NCI-H2196 treated with DMSO at 0.1 percent for 48 hours (cell line): ENCODE data around the gene WSCD1.

ENCODE experiments used
- DNase-seq: peaks from one replicate; lab custom pipeline; 2025; ENCODE audit not compliant: unreplicated experiment; lab: John Stamatoyannopoulos, UW

The WSCD1 gene

DNA sequence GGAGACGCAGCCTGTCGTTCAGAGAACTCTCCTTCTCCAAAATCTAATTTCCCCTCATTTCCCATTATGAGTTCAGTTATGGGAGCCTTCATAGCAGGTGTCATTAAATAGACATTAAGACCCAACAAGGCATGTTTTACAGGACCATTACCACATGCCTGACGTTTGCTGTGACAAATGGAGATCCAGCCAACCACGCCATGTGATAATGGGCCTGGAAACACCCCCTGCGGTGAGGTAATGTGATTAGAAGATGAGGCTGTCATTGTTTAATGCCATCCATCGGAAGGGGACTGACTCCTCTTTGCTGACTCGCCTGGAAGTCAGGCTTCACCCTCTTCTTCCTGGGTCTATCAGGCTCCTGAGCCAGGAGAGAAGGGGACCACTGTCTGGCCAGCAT, 76.9 kb downstream of the WSCD1 start:
- DNase-seq, result no peak

DNA sequence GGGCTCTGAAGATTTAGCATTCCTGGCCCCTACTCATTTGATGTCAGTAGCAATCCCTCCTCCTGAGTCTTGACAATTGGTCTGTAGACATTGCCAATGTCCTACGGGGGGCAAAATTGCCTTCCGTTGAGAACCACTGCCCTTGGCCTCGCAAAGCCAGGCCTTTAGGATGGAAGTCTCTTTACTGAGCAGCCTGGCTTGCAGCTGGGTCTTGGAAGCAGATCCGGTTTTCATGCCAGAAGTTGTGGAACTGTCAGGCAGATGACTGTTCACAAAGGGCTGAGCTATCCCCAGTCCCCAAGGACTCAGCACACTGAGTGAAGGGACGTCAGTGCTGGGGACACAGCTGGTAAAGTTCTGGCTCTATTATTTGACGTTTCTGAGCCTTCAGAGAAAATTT, 83.2 kb downstream of the WSCD1 start:
- no peak for DNase-seq

DNA sequence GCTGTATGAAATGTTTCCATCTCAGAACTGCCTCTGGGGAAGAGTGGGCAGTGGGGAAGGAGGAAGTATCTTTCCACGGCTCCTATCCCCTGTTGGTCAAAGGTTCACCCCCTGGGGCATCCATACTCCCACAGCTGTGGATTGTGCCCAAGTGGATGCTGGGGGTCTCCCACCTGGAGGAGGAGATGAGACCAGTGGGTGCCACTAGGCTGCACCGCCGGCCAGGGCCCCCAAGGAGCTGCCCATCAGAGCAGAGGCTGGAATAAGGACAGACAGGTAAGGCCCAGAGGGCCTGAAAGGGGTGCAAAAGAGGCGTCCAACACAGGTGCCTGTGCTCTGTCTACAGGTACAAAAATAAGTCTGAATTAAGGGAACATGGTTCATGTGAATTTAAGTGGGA, 87.5 kb downstream of the WSCD1 start:
- no peak for DNase-seq

DNA sequence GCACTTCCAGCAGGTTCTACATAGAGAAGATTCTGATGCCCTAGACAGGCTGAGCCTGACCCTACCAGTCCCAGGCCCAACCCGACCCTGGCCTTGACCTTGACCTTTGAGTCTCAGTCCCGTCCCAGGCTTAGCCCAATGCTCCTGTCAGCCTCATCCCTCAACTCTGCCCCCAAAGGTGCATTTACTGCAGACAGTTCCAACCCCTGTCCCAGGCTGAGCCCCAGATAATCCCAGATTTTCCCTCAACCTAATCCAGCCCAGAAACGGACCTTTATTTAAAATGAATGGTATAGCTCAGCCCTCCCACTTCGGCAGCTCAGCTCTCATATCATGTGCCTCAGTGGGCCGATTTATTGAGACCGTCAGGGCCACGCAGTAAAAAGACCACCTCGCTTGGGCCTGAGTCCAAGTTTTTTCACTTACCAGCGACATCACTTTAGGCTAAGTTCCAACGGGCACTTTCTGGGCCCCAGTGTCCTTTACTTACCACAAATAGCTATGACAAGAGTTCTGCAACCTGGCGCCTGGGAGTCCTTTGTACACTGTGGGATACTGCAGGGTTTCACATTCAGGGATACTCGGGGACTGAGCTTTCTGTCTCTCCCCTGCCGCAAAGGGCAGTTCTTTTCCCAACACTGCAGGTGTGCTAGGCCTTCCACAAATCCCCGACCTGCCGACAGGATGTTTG, 89.5 kb downstream of the WSCD1 start:
- no peak for DNase-seq

DNA sequence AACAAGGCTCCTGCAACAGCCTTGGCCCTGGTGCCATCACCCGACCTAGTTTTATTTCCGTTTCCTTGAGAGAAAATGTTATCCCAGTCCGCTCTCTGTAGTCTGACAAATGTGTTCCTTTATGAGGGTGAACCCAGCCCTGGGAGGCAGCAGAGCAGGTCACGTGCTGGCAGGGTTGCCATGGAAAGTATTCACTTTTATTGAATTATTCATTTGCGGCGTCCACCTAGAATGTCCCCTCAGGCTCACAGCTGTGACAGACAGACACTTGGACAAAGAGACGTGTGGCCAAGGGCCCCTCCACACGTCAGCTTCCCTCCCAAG, 90.0 kb downstream of the WSCD1 start:
- no peak for DNase-seq

DNA sequence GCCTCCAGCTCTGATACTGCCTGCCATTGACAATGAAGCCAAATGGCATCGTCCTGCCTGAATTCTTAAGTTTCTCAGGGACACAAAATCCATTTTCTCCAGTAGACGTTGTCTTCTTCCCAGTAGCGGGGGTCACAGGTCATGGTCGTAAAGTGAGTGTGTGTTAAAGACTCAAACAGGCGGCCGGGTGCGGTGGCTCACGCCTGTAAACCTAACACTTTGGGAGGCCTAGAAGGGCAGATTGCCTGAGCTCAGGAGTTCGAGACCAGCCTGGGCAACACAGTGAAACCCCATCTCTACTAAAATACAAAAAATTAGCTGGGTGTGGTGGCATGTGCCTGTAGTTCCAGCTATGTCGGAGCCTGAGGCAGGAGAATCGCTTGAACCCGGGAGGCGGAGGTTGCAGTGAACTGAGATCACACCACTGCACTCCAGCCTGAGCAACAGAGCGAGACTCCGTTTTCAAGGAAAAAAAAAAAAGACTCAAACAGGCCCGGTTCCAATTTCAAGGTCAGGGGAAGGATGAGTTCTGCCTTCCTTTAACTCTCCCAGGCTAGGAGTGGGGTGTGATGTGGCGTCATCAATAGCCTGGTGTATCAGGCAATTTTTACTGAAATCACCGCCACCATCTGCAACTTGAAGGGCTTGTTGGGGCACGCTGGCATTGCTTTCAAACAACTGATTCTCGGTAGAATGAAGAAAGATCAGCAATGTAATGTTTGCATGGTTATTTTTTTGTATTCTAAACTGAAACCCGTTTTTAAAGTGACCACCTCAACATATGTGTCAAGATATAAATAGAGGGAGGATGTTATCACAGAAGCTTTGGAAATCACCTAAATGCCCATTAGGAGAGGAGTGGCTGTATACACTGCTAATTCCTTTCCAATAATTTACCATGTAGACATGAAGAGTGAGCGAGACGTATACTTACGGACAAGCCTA, 91.0 kb downstream of the WSCD1 start:
- DNase-seq, result no peak

DNA sequence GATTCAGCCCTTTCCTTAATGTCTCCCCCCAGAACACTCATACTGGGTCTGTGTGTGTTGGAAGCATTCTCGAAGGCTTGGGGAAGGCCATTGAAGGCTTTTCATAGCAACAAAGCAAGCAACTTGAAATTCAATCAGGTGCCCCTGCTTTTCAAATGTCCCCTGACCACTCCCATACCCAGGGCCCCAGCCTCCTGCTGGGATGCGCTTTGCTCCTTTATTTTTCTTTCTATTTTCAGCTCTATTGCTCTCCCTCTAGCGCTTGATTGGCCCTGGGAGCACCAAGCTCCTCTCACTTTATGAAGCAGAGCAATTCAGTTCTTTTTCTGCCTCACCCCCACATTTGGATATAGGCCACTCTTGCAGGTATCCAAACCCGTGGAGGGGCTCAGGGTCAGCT, 92.0 kb downstream of the WSCD1 start:
- DNase-seq, result no peak

DNA sequence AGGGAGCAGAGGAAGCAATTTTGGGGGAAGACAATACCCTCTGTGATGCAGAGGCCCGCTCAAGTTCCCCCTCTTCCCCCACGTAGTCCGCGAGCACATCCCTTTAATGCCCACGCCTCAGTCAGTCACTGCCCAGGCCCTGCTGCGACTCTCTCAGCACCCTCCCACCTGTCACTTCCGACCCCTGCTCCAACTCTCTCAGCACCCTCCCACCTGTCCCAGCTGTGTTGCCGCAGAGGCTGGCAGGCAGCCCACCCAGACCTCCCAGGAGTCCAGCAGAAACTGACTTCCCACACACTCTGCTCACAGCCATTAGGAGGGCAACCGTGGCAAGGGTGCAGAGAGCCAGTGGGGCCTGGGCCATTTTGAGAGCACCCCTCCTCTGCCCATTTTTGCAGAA, 92.7 kb downstream of the WSCD1 start:
- no peak for DNase-seq

DNA sequence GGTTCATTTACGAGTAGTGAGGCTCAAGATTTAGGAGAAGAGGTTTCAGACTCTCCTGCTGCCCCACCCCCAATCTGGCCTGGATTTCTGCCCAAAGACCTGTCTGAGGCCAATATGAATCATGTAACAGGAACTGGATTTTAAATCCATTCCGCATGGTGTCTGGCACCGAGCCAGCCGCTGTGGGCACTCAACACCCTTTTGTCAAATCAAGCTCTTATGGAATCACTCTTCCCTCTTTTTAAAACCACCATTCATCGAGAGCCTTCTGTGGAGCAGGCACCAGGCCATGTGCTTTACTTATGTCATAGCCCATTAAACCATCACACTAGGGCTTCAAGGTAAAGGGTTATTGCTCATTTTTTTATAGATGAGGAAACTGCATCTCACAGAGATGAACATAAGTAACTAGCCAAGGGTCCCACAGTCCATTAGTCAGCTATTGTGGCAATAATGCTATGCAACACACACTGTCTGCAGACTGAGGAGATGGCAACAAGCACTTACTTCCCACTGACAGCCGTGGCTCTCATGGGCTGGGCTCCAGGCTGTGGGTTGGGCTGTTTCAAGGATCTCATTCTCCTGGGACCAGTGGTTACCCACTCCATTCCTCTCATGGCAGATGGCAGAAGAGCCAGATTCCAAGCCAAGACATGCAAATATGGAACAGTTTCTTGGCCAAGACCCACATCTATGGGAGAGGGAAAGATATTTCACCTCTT, 93.6 kb downstream of the WSCD1 start:
- DNase-seq, result peak; percentile 54

DNA sequence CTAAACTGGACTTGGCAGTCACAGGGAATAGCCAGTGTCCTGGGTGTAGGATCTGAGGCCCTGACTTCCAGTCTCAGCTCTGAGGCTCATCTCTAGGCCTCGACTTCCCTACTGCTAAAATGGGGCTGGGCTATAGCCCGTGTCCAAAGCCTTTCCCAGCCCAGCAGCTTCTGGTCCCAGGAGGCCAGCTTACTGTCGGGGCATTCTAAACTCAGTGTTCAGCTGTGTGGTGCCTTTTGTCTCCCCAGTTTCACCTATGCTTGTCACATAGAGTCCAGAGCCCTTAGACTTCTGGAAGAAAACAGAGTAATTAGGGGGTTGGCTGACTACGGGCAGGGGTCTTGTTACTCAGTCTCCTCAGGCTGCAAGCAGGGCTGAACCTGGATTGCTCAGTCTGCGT, 94.8 kb downstream of the WSCD1 start:
- no peak for DNase-seq

DNA sequence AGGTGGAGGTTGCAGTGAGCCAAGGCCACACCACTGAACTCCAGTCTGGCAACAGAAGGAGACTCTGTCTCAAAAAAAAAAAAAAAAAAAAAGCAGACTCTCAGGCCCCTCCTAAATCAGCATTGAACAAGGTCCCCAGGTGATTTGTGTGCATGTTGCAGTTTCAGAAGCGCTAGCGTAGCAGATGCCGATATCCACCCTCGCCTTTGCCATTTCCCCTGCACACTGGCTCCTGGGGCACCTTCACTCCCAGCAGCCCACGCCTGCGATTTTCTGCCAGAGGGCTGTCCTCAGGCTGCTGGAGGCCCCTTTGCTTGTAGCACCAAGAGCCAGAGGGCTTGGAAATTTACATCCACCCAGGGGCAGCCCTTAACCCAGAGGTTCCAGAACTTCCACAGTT, 95.6 kb downstream of the WSCD1 start:
- no peak for DNase-seq

DNA sequence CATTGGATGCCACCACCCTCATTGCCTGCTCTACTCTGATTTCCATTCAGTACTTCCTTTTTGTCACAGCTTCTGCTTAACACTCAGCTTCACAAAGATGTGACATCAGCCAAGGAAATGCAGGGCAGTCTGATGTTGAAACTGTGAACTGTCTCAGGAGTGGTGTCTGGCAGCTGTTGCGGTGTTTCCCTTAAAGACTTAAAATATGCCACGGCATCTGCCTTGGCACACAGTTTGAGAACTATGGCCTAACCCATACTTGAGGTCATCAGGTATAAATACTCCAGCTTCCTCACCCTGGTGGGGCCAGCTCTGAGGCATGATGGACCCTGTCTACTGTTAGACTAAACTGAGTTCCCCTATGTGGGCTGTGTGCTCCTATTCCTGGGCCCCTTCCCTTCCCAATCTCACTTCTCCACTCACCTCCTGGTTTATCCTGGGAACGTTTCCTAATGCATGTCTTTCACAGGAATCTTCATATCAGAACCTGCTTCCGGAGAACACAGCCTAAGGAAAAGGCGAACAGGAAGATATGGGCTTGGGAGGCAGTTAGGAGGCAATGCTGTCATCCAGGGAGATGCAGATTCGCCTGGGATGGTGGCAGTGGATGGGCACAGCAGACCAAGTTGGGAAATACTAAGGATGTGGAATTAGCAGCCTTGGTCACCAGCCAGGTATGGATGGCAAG, 96.5 kb downstream of the WSCD1 start:
- DNase-seq, result no peak

DNA sequence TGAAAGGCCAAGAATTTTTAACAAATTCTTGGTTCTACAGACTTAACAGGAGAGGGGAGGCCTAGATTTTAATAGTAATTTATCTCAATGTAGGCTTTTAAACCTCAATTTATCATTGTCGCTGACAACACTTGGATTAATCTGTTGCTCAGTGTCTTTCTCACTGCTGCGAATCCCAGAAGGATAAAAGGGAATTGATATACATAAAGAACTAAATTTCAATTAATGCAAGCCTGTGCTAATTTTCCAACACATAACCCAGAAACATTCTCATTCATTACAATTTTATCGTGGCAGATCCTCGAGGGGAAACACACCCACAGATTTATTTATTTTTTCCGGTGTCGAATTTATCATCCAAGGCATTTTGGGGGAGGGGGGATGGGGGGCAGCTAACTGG, 98.1 kb downstream of the WSCD1 start:
- DNase-seq, result no peak

DNA sequence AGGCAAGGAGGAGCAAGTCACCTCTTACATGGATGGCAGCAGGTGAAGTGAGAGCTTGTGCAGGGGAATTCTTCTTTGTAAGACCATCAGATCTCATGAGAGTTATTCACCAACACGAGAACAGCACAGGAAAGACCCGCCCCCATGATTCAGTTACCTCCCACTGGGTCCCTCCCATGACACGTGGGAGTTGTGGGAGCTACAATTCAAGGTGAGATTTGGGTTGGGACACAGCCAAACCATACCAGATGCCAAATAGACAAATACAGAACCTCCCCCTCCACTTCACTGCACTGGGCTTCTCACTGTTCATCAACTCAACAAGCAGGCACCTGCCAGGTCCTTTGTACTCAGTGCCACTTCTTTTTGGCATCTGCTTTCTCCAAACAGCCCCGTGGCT, 100.2 kb downstream of the WSCD1 start:
- DNase-seq, result no peak

DNA sequence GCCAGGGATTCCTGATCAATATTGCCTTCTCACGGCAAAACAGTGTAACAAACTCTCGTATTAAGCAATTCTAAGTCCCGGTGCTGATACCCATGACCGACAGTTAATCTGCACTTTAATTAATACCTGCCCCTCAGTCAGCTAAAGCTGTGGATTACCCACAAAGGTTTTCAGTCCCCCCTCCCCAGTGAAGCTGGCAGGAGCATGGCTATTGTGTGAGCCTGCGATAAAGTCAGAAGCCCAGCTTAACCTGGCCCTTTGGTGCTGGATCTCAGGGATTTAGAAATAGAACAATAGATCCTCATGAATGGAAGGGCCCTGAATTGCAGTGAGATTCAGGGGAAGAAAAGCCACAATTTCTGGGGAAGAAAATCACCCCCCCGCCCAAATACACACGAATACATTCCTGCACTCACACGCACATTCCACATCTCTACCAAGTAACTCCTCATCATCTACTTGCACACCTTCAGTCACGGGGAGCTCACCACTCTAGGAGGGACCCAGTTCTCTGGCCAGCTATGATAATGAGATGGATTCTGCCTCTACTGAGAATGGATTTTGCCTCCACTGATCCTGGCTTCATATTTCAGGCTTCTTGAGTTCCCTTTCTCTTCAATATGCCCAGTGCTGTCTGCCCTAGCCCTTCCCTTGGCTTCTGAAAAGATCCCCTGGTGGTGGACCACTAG, 102.6 kb downstream of the WSCD1 start:
- no peak for DNase-seq

DNA sequence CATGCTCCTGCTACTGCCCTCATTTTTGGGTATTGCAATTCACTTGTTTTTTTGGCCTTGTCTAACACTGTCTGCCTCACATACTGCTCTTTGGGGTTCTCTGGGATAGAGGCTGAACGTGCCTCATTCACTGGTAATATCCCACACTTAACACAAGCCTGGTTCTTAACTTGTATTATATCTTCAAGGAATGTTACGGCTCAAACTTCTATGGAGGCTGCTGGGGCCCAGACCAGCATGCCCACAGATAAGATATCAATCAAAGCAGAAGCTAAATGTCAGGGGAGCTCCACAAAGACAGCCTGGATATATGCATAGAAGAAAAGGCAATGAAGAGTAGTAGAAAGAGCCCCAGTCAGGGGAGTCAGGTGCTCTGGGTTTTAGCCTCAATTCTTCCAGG, 103.5 kb downstream of the WSCD1 start:
- no peak for DNase-seq
